ENCODE data around the gene PALM.

DNA sequence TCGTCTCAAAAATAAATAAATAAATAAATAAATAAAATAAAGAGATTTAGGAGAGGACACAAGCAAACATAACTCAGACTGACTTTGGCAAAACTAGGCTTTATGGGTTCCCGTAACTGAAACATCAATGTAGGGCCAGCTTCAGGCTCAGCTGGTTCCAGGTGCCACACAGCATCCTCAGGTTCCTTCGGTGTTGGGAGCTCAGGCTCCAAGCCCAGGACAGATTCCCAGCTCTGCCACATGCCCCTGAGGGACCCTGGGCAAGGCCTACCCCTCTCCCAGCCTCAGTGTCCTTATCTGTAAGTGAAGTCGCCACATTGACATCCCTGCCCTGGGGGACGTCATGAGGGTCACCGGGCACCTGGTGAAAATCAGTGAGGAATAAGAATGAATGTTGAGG lies 60.9 kb downstream of the PALM start:
- TF ChIP-seq EZH2 (IDR thresholded peaks at IDR 0.05; ENCODE audit: insufficient read depth, low read length): no peak
- no peak for TF ChIP-seq CTCF (IDR thresholded peaks at IDR 0.05; ENCODE audit: insufficient read depth, low read depth, low read length)
